Liver (tissue), 9 donors: ENCODE results near the gene BCL7C. TPM values are rescaled to one million over a fixed set of nuclear protein-coding genes. Genes with fewer than 3 reads are reported as not detected.
"Not testable (repeated sequence)": the region's sequence is repeated elsewhere in the genome, so short reads cannot be mapped to it uniquely, and the experiment has no call there.

Experiments used
- DNase-seq: peaks from one replicate; pipeline ENCODE4 v3.0.0-alpha.2; 2017; ENCODE audit warnings: low spot score
- H3K27ac ChIP-seq, 2 donors: one replicate each; pipeline ENCODE4 v1.7.0; 2013; ENCODE audit warnings: inconsistent platforms in 2 of 2, low read length in 2 of 2, control low read depth in 1 of 2, low read depth in 1 of 2, mild to moderate bottlenecking in 1 of 2
- H3K27me3 ChIP-seq, 4 donors: one replicate each; pipeline versions ENCODE4 v1.6.1 to v1.7.0; 2013; ENCODE audit warnings: low read length in 3 of 4, inconsistent platforms in 1 of 4, mild to moderate bottlenecking in 1 of 4, moderate library complexity in 1 of 4; ENCODE audit not compliant: control insufficient read depth in 4 of 4, insufficient read depth in 4 of 4
- H3K36me3 ChIP-seq, 4 donors: one replicate each; pipeline versions ENCODE4 v1.6.1 to v1.7.0; 2013; ENCODE audit warnings: low read length in 3 of 4, mild to moderate bottlenecking in 3 of 4, low read depth in 1 of 4, moderate library complexity in 1 of 4; ENCODE audit not compliant: control insufficient read depth in 4 of 4, insufficient read depth in 3 of 4
- H3K4me1 ChIP-seq, 4 donors: one replicate each; pipeline versions ENCODE4 v1.6.1 to v1.7.0; 2013; ENCODE audit warnings: low read length in 3 of 4, mild to moderate bottlenecking in 3 of 4, moderate library complexity in 1 of 4; ENCODE audit not compliant: control insufficient read depth in 4 of 4, insufficient read depth in 4 of 4
- H3K4me3 ChIP-seq, 3 donors: one replicate each; pipeline versions ENCODE4 v1.6.1 to v1.7.0; 2013; ENCODE audit warnings: low read length in 3 of 3, control low read depth in 1 of 3, low read depth in 1 of 3, mild to moderate bottlenecking in 1 of 3
- H3K9ac ChIP-seq, 2 donors: one replicate each; pipeline ENCODE4 v1.7.0; 2013; ENCODE audit warnings: low read length in 2 of 2, mild to moderate bottlenecking in 2 of 2, moderate library complexity in 2 of 2, control low read depth in 1 of 2, low read depth in 1 of 2
- H3K9me3 ChIP-seq, 4 donors: one replicate each; pipeline versions ENCODE4 v1.6.1 to v1.7.0; 2013; ENCODE audit warnings: low read length in 3 of 4; ENCODE audit not compliant: control insufficient read depth in 4 of 4
- ATF3 ChIP-seq: IDR thresholded peaks from 2 replicates; pipeline ENCODE4 v1.6.1; 2016; ENCODE audit warnings: antibody characterized with exemption
- EGR1 ChIP-seq, 2 donors: IDR thresholded peaks; 2 replicates each; pipeline ENCODE4 v1.6.1; 2016 to 2018; ENCODE audit warnings: antibody characterized with exemption in 2 of 2, low read depth in 2 of 2
- FOXA1 ChIP-seq: IDR thresholded peaks from 2 replicates; pipeline ENCODE4 v1.6.1; 2016; ENCODE audit warnings: antibody characterized with exemption
- FOXA2 ChIP-seq: IDR thresholded peaks from 2 replicates; pipeline ENCODE4 v1.6.1; 2016; ENCODE audit warnings: antibody characterized with exemption
- GABPA ChIP-seq, 2 donors: IDR thresholded peaks in 1 of 2; conservative IDR thresholded peaks in 1 of 2; 2 replicates each; pipeline ENCODE4 v1.6.1; 2016; ENCODE audit warnings: antibody characterized with exemption in 2 of 2, mild to moderate bottlenecking in 1 of 2, moderate library complexity in 1 of 2
- HNF4A ChIP-seq, 2 donors: conservative IDR thresholded peaks; 2 replicates each; pipeline ENCODE4 v1.6.1; 2016; ENCODE audit warnings: antibody characterized with exemption in 2 of 2, mild to moderate bottlenecking in 2 of 2
- HNF4G ChIP-seq: IDR thresholded peaks from 2 replicates; pipeline ENCODE4 v1.6.1; 2016; ENCODE audit warnings: antibody characterized with exemption
- JUND ChIP-seq, 2 donors: IDR thresholded peaks; 2 replicates each; pipeline ENCODE4 v1.6.1; 2016; ENCODE audit warnings: antibody characterized with exemption in 2 of 2
- NR2F2 ChIP-seq: IDR thresholded peaks from 2 replicates; pipeline ENCODE4 v1.6.1; 2016; ENCODE audit warnings: antibody characterized with exemption
- RAD21 ChIP-seq, 2 donors: IDR thresholded peaks; 2 replicates each; pipeline ENCODE4 v1.6.1; 2016; ENCODE audit warnings: antibody characterized with exemption in 2 of 2, mild to moderate bottlenecking in 2 of 2
- SP1 ChIP-seq: IDR thresholded peaks from 2 replicates; pipeline ENCODE4 v1.6.1; 2018; ENCODE audit warnings: antibody characterized with exemption, mild to moderate bottlenecking
- TAF1 ChIP-seq: conservative IDR thresholded peaks from 2 replicates; pipeline ENCODE4 v1.6.1; 2016; ENCODE audit warnings: antibody characterized with exemption, mild to moderate bottlenecking
- YY1 ChIP-seq: IDR thresholded peaks from 2 replicates; pipeline ENCODE4 v1.6.1; 2016; ENCODE audit warnings: antibody characterized with exemption, mild to moderate bottlenecking
- WGBS: extraction: QIAGEN DNeasy Blood & Tissue Kit; methylation state at CpG from one replicate; pipeline ENCODE4 v1.1.7; 2013; 5-methylcytosine and 5-hydroxymethylcytosine counted together
- polyA plus RNA-seq, 2 donors: library from polyadenylated mRNA; stranded (reverse) in 1 of 2; unstranded in 1 of 2; fragments of 200-250 nt in 1 of 2; fragments of >200 nt in 1 of 2; fragmentation: Nextera tagmentation in 1 of 2; extraction: Ambion mirVana in 1 of 2; gene quantifications; one replicate each; pipeline versions ENCODE4 v1.2.1 to v1.2.3, GENCODE V29; 2013 to 2015
- total RNA-seq, 2 donors: library from RNA; depleted of rRNA; stranded (reverse); fragments of >200 nt; gene quantifications; one replicate each; pipeline ENCODE4 v1.2.3, GENCODE V29; 2014
- TF ChIP-seq, protein P1 (sequence below): IDR thresholded peaks from 2 replicates; pipeline ENCODE4 v1.6.1; 2016; ENCODE audit warnings: antibody characterized with exemption
- donor health status: healthy.
- donor health status: healthy.
- donor health status: healthy.
- donor health status: healthy.
- donor health status: healthy.

BCL7C gene
- total and polyA plus RNA-seq, 4 donors: 3.4 to 7.1 (median 5.5) TPM

DNA sequence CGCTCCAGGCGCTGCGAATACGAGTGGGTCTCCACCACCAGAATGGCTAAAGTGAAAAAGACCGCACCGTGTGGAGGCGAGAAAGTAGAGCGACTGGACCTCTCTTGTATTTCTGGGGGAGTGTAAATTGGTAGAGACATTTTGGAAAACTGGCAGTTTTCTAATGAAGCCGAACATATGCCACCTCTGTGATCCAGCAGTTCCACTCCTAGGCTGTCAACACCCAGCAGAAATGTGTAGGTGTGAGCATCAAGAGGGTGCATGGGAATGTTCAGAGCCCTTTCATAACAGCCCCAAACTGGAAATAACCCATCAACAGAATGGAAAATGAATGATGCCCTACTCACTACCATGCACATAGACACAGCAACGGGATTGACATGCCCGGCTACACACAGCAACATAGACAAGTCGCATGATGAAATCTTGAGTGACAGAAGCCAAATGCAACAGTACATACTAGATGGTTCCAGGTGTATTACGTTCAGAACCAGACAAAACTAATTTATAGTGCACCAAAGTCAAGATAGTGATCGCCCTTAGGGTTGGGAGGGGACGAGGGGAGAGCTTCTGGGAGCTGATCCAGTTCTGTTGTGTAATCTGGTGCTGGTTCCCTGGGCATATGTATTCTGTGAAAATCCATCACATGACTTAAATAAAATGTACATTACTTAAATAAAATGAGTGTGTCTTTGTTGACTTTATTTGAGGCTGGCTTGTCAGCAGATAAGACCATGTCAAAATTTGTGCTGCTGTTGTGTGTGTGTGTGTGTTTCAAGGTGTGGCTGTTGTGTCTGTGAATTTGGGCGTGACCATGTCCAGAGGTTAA lies 877 bp upstream of the BCL7C start:
- TF ChIP-seq ATF3: no peak
- no peak for TF ChIP-seq HNF4A (conservative IDR thresholded peaks at IDR 0.05)
- no peak for DNase-seq
- H3K9ac ChIP-seq: peak overlapping the region in 1 of 2 donors; percentile 40
- WGBS: 44% methylated on average over 16 of the region's 16 CpGs
- H3K36me3 ChIP-seq: no peaks in the 10 kb centered on the region
- H3K27me3 ChIP-seq: no peaks in the 10 kb centered on the region
- H3K9me3 ChIP-seq: no peaks in the 10 kb centered on the region
- H3K4me3 ChIP-seq: peak overlapping the region; percentile 61 to 79 (median 70)
- H3K4me1 ChIP-seq: peaks cover 9 to 28% (median 24%) of the 10 kb centered on the region in 4 donors
- H3K27ac ChIP-seq: peak overlapping the region; percentile 88 to 93

DNA sequence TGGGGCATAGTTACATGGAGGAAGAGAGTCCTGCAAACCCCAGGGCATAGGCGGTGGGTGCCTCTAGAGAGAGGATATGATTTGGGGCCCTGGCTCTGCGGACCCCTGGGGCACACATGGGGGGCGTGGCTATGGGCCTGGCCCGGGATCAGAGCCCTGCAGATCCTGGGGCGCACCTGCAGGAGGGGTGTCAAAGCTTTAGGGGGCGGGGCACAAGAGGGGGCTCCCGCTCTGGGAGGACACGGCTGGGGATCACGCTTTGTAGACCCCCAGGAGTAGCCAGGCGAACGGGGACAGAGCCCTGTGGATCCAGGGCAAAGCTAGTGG lies 497 bp downstream of the BCL7C start:
- Histone ChIP-seq H3K27ac (peak overlapping the region; percentile 74 to 80), H3K36me3 (peaks cover 0 to 8% (median under 1%) of the 10 kb centered on the region in 4 donors)

DNA sequence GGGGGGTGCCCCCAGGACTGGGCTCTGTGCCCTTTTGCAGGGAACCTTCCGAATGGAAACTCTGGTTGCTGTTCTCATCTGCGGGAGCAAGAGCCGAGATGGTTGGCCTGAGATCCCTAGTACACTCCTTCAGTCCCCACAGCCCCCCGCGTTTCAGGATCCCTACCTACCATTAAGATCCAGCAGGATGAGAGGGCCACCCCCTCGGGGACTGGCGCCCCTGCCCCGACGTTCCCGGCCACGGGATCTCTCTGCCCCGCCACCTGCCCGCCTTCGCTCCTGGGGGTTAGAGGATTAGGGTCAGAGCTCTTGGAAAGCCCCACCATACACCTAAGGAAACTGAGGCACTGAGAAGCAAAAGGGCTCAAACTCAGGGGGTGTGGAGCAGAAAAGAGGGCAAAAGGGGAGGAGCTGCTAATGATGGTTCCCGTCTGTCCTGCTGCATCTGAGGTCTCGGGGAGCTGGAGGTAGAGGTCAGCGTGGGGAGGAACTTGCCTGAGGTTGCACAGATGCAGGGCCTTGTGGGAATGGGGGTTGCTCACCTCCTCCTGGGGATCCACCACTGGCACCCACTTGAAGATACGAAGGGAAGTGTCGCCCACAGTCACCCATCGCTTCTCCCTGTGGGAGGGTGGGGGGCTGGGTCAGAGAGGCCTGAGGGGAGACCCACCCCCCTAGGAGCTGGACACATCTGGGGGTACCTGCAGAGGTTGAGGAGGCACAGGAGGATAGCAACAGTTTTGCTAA lies 1.0 kb downstream of the BCL7C start:
- H3K9ac ChIP-seq: peak overlapping the region; percentile 74 to 95
- DNase-seq: no peak
- 82% methylated on average over 20 of the region's 20 CpGs for WGBS
- no peaks in the 10 kb centered on the region for H3K27me3 ChIP-seq
- H3K4me1 ChIP-seq: peaks cover 9 to 28% (median 24%) of the 10 kb centered on the region in 4 donors
- peak overlapping the region; percentile 79 to 93 (median 92) for H3K4me3 ChIP-seq
- H3K27ac ChIP-seq: peak overlapping the region in 1 of 2 donors; percentile 74
- H3K9me3 ChIP-seq: no peaks in the 10 kb centered on the region
- TF ChIP-seq YY1 (no peak), GABPA (IDR thresholded peaks at IDR 0.05 in 1 of 2, conservative IDR thresholded peaks at IDR 0.05 in 1 of 2) (no peak), NR2F2 (no peak), HNF4G (no peak), SP1 (no peak)
- TF ChIP-seq, protein P1, sequence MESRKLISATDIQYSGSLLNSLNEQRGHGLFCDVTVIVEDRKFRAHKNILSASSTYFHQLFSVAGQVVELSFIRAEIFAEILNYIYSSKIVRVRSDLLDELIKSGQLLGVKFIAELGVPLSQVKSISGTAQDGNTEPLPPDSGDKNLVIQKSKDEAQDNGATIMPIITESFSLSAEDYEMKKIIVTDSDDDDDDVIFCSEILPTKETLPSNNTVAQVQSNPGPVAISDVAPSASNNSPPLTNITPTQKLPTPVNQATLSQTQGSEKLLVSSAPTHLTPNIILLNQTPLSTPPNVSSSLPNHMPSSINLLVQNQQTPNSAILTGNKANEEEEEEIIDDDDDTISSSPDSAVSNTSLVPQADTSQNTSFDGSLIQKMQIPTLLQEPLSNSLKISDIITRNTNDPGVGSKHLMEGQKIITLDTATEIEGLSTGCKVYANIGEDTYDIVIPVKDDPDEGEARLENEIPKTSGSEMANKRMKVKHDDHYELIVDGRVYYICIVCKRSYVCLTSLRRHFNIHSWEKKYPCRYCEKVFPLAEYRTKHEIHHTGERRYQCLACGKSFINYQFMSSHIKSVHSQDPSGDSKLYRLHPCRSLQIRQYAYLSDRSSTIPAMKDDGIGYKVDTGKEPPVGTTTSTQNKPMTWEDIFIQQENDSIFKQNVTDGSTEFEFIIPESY: no peak
- H3K36me3 ChIP-seq: peaks cover 0 to 8% (median 2%) of the 10 kb centered on the region in 4 donors

More for the DNA sequence above, 497 bp downstream of the BCL7C start:
- no peaks in the 10 kb centered on the region for H3K27me3 ChIP-seq
- 7% methylated on average over 11 of the region's 11 CpGs for WGBS
- TF ChIP-seq EGR1 (IDR thresholded peaks at IDR 0.05; ENCODE audit: low read depth in 2 of 2): no peak
- TF ChIP-seq SP1: no peak
- TF ChIP-seq GABPA (IDR thresholded peaks at IDR 0.05 in 1 of 2, conservative IDR thresholded peaks at IDR 0.05 in 1 of 2): no peak
- TF ChIP-seq TAF1: no peak
- TF ChIP-seq FOXA1: no peak
- no peak for TF ChIP-seq YY1
- no peak for TF ChIP-seq FOXA2
- TF ChIP-seq ATF3: no peak
- no peak for TF ChIP-seq JUND (IDR thresholded peaks at IDR 0.05)
- no peak for TF ChIP-seq RAD21 (IDR thresholded peaks at IDR 0.05)
- H3K9me3 ChIP-seq: no peaks in the 10 kb centered on the region
- H3K4me1 ChIP-seq: peaks cover 9 to 28% (median 24%) of the 10 kb centered on the region in 4 donors
- H3K9ac ChIP-seq: peak overlapping the region; percentile 74 to 95
- H3K4me3 ChIP-seq: peak overlapping the region; percentile 79 to 93 (median 92)
- DNase-seq: no peak

DNA sequence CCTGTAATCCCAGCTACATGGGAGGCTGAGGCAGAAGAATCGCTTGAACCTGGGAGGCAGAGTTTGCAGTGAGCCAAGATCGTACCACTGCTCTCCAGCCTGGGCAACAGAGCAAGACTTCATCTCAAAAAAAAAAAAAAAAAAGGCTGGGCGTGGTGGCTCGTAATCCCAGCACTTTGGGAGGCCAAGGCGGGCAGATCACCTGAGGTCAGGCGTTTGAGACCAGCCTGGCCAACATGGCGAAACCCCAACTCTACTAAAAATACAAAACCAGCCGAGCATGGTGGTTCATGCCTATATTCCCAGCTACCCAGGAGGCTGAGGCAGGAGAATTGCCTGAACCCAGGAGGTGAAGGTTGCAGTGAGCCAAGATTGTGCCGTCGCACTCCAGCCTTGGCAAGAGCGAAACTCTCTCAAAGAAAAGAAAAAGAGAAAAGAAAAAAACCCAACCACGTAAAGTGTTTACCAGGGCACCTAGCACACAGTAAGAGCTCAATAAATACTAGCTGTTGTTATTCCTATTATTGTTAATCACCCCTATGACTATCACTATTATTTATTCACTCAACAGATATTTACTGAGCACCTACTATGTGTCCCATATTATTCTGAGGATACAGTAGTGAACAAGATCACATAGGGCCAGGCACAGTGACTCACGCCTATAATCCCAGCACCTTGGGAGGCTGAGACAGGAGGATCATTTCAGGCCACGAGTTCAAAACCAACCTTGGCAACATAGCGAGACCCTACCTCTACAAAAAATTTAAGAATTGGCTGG lies 2.6 kb downstream of the BCL7C start:
- not testable (repeated sequence) for H3K27ac ChIP-seq, H3K9me3 ChIP-seq, H3K9ac ChIP-seq, H3K27me3 ChIP-seq, DNase-seq, H3K4me3 ChIP-seq
- 94% methylated on average over 15 of the region's 15 CpGs for whole genome bisulfite sequencing
- peaks cover 0 to 11% (median 5%) of the 10 kb centered on the region in 4 donors for H3K36me3 ChIP-seq
- H3K4me1 ChIP-seq: peaks cover 6 to 21% (median 20%) of the 10 kb centered on the region in 4 donors
